Stimulated activated CD4-positive, alpha-beta T cell treated with anti-CD3 and anti-CD28 coated beads, Interleukin-1b, Interleukin-23, amount 100 ng/mL, for 1 hour (primary cell): ENCODE results near the gene VNN1.
"Not testable (repeated sequence)": the region's sequence is repeated elsewhere in the genome, so short reads cannot be mapped to it uniquely, and the experiment has no call there.

Experiments used
- DNase-seq, 2 donors: peaks; one replicate each; pipeline ENCODE4 v3.0.0-alpha.2; 2020; ENCODE audit warnings: low read depth in 2 of 2

VNN1 gene

GRCh38 chr6:132719736-132720448, 6.0 kb upstream of the VNN1 start:
- DNase-seq: no peak

DNA sequence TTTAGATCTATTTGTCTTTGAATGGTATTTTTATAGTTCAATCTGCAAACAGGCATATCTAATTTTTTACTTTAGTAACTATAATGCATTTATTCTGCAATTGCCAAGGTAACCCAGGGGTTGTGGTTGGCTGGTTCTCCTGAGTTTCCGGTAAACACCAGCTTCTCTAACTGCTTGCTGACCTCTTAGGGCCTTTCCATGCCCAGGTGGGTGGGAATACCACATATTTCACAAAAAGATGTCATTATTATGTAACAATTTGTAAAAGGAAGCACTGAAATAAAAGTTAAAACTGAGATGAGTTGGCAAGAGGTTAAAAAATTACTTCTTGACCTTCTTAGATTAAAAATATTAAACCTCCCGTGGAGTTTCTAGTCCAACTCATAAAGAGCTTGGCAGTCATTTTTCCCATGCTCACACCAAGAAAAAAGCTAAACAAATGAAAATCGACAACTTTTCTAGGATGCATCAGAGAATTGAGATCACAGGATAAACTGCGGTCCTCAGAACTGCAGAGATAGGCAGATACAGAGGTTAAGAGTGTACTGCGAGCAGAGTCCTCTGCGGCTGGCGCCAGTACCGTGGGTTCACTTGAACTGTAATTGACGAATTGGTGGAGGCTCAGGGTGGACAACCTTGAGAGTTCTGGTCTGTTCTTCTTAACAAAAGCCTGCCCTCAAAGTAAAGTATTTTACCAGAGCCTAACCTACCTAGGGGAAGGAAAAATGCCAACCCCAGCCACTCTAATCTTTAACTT, 2.2 kb upstream of the VNN1 start:
- DNase-seq: no peak

GRCh38 chr6:132715204-132715603, 1.3 kb upstream of the VNN1 start:
- no peak for DNase-seq

GRCh38 chr6:132714160-132714559, 305 bp upstream of the VNN1 start:
- no peak for DNase-seq

- no peak for DNase-seq
Measured at GRCh38 chr6:132712366-132712765, 1.5 kb downstream of the VNN1 start.

GRCh38 chr6:132708771-132709170, 5.1 kb downstream of the VNN1 start:
- DNase-seq: no peak

- no peak for DNase-seq
Measured at GRCh38 chr6:132708002-132708401, 5.9 kb downstream of the VNN1 start.

- not testable (repeated sequence) for DNase-seq
Measured at GRCh38 chr6:132706756-132707155, 7.1 kb downstream of the VNN1 start.

GRCh38 chr6:132703936-132704335, 9.9 kb downstream of the VNN1 start:
- DNase-seq: no peak

DNA sequence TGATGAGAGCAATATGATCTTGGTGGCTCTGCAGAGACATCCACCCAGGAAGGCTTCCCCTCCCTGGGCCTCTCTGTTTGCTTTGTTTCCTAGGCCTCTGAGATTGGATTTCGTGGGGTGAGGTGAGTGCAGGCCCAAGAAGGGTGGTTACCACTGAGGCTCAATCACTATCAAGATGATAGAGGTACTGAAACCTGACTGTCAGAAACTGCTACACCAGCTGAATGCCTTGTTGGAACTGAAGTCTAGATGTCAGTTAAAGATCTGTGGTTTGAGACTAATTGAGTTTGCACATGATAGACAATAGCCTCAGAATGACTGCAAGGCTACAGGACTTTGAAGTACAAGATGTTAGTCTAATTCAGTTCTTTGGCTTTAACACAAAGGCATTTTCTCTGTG, 15.2 kb downstream of the VNN1 start:
- DNase-seq: no peak

DNA sequence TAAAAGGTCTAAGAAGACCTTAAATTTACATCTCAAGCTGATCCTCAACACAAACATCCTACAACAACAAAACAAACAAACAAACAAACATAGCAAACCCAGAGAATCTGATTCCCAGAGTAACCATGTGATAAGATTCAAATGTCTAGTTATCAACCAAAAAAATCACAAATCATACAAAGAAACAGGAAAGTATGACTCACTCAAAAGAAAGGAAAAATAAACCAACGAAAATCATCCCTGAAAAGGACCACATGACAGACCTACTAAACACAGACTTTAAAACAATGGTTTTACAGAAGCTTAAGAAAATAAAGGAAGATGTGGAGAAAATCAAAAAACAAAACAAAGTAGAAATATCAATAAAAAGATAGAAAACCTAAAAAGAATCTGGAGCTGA, 18.1 kb downstream of the VNN1 start:
- no peak for DNase-seq

DNA sequence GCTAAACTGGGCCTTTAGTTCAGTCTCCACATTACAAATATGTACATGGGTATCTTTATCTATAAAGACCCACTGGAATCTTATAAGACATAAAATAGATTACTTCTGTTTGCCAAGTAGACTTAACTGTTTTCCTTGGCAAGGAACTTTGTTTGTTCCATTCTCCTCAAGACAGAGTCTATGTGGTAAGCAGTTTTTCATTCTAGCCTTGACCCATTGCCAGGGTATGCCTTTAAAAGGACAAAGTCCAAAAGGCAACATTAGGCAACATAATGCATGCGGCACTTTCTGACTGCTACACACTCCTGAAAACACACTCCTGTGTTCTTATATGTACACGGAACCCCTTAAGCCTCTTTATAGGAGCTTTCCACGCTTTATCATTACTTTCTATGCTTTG, 20.4 kb downstream of the VNN1 start:
- DNase-seq: no peak

- DNase-seq: no peak
Measured at GRCh38 chr6:132690678-132691077, 23.2 kb downstream of the VNN1 start.

GRCh38 chr6:132687306-132687705, 26.5 kb downstream of the VNN1 start:
- DNase-seq: no peak

GRCh38 chr6:132686531-132686930, 27.3 kb downstream of the VNN1 start:
- no peak for DNase-seq

DNA sequence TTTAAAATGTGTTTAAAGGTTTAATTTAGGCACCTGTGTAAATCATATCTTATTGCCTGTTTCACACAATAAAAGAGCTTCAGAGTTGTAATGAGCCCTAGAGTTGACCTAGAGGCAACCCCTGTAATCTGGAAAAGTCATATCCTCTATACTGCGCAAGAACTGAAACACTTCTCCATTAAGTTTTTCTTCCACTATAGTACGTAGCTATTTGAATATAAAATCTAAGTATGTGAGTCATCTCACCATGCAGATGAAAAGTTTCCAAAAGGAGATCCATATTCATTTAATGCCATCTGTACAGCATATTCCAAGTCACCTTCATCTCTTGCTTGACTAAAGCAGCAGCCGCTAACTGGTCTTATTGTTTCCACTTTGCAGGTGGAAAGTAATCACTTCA, 28.8 kb downstream of the VNN1 start:
- no peak for DNase-seq

DNA sequence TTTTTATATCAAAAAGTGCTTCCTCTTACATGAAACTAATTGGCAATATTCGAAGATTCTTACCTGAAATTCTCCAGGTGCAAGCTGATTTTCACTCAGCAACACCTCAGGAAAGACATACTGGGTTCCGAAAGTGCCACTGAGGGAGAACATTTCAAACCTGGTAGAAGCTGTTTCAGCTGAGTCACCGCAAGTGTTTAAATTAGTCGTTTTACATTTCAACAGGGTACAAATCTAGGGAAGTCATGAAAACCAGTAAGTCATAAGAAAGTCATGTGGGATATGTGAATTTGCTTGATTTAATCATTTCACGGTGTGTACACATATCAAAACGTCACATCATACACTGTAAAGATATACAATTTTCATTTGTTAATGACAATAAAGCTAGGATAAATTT, 29.6 kb downstream of the VNN1 start:
- no peak for DNase-seq

DNA sequence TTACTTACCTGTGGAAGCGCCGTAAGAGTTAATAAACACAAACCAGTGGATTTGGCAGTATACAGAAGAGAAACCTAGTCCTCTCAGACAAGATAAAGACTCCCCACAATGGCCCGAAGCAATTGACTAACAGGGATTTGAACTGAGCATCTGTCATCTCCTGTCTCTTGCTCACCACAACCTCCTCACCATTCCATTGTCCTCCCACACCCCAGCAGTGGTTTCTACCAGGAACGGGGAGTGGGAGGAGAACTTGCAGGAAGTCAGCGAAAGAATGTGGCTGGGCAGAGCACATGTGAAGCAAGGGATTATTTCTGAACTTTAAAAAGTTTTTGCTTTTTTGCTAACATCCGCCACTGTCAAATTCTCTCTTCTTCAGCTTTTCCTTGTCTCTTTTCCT, 30.3 kb downstream of the VNN1 start:
- DNase-seq: no peak

DNA sequence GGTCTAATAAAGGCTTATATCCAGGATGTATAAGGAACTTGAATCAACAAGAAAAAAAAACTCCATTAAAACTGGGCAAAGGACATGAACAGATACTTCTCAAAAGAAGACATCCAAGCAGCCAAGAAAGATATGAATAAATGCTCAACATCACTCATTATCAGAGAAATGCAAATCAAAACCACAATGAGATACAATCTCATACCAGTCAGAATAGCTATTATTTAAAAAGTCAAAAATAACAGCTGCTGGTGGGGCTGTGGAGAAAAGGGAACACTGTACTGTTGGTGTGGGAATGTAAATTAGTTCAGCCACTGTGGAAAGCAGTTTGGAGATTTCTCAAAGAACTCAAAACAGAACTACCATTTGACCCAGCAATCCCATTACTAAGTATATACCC, 34.8 kb downstream of the VNN1 start:
- not testable (repeated sequence) for DNase-seq

DNA sequence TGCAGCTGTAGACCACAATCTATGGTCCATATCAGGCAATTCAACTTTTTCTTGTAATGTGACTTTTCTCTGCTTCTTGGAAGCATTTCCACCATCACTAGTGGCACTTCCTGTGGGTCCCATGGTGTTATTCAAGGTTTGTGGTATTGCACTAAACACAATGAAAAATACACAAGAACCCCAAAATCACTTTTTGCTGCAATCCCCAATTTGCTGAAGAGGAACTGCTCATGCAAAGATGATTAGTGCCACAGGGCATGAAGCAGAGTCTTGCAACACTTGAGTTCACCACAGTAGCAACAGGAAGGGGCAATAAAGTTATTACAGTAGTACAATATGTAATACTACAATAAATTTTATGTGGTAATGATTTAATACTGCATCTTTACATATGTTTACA, 38.1 kb downstream of the VNN1 start:
- no peak for DNase-seq

GRCh38 chr6:132675002-132675401, 38.9 kb downstream of the VNN1 start:
- DNase-seq: no peak

DNA sequence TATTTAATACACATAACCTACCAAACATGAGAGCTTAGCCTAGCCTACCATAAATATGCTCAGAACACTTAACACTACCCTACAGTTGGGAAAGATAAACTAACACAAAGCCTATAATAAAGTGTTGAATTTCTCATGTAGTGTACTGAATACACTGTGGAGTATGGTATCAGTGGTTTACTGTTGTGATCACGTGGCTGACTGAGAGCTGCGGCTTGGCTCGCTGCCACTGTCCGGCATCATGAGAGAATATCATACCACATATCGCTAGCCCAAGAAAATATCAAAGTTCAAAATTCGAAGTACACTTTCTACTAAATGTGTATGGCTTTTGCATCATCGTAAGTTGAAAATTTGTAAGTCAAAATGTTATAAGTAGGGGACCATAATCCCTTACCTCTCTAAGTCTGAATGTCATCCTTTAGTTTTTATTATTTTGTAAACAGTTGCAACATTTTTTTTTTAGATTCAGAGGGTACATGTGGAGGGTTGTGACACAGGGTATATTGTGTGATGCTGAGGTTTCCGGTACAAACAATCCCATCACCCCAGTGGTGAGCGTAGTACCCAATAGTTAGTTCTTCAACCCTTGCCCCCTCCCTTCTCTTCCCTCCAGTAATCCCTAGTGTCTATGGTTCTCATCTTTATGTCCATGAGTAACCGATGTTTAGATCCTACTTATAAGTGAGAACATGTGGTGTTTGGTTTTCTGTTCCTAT, 40.3 kb downstream of the VNN1 start:
- no peak for DNase-seq

DNA sequence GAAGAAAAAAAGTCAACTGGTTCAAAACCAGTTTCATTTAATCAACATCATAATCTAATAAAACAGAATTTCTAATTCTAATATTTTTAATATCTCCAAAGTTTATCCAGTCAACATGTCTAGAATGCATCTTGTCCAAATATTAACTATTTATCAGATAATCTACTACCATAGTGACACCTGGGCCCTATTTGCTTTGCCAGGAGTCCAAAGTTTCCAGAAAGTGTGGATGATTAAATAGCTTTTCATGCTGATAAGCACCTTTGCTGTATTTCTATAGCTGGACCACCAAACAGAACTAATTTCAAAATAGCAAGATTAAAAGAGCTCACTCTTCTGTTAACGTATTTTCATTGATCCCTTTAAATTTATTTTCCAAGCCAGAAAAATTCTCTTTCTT, 42.6 kb downstream of the VNN1 start:
- DNase-seq: no peak
